HG02884 (cell line): Measurements from ENCODE around the gene FGG.

Experiments used
- ATAC-seq: cut with Tn5 transposase; IDR thresholded peaks from one replicate; pipeline ENCODE4 v1.9.1; 2021; ENCODE audit warnings: mild to moderate bottlenecking, moderate library complexity; ENCODE audit not compliant: unreplicated experiment

FGG gene

GRCh38 chr4:154586296-154587033 lies 26.0 kb downstream of the FGG start:
- ATAC-seq, result no peak

DNA sequence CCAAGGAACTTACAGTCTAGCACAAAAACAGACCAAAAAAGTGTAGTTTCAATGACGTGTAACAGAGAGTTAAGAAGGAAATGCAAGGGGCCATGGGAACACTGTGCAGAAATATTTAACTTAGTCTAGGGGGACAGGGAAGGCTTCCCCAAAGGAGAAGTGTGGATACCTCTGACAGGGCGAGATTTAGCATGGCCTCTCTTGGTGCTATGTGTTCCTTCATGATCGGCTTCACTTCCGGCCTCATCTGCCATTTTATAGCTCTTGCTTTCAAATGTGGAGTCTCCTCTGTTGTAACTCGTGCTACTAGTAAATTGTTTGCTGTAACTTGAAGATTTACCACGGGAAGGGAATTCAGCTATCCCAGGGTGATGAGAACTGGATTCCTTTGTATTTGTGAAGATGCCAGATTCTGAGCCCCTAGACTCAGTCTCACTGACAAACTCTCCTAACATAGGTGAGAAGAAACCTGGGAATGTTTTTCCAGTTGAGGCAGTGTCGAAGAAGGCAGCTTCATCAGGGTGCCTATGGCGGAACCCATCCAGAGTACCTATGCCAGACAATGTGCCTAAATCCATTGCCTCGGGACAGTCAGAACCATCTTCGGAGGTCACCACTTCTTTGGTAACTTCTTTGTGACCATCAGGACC lies 27.0 kb downstream of the FGG start:
- no peak for ATAC-seq

DNA sequence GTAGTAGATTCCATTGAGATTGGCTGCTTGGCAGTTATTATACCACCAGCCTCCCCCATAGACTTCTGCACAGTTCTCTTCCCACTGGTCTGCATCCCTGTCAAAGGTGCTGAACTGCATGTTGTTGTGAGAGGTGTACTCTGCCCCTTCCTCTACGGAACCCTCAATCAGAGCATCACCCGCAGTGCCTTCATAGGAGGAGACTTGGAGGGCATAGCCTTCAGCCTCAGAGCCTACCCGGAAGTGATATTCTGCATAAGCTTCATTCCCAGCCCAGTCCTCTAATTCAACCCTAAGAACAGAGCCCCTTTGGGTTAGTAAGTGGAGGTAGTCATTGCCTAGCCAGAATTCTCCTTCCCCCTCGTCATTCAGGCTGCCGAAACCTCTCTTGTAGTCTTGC lies 28.2 kb downstream of the FGG start:
- ATAC-seq, result no peak

DNA sequence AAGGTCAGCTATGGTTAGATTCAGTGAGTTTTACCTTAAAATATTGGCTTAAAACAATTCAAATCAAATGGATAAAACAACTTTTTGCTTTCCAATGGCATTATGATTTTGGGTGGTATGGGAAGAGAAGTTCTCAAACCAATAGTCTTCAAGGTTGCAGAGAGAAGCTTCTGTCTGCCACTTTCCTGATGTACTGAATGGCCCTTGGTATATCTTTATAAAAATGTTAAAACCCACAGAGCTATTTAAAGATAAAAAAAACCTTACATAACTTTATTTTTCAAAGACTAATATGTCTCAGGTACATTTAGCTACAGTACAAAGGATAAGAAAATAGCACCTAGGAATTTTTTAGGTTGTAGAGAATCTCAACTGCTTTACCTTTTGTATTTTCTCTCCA lies 28.8 kb downstream of the FGG start:
- no peak for ATAC-seq

DNA sequence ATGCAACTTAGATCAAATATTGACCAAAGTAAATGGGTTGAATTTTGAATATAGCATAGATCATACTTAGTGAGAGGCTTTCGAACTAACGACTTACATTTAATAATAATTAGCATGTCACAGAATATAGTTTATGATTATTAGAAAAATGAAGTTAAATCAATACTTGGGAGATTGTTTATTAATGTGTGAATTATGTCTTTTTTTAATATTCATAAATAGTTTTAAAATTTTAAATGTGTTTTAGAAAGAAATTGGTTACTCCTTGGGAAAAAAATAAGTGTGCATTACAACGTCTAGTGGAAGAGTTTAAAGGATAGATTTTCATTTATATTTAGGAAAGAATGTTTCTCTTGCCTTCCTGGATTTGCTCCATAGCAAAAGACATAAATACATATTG lies 29.2 kb downstream of the FGG start:
- no peak for ATAC-seq

- no peak for ATAC-seq
Measured at GRCh38 chr4:154582723-154583122, 29.7 kb downstream of the FGG start.

DNA sequence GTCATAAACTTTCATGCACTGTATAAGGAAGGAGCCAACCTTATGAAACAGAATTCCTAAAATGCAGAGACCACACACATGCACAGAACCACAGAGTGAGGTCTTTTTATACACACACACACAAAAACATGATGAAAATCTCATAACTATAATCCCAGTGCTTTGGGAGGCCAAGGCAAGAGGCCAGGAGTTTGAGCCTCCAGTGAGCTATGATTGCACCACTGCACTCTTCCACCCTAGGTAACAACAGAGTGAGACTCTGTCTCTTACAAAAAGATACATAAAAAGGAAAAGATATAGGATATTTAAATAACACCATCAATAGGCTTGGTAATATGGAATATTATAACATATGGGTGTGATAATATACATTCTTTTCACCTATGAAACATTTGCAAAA lies 32.5 kb downstream of the FGG start:
- ATAC-seq, result no peak

- ATAC-seq, result no peak
Measured at GRCh38 chr4:154578919-154579318, 33.5 kb downstream of the FGG start.

DNA sequence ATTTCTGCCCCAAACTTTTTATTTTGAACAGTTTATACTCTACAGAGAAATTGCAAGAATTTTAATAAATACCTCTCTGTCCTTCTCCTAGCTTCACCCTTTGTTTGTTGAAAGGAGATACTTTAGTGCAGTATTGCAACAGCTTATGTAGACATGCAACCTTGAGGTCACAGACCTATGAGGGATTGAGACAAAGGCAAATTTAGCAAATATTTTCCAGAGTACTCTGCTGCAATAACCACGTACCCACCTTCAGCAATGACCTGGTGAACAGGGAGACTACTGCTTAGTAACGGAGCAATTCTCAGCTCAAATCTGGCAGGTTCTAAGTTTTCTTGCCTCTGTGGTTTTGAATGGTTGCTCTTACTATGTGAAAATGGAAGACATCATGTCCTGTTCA lies 35.1 kb downstream of the FGG start:
- ATAC-seq, result no peak

DNA sequence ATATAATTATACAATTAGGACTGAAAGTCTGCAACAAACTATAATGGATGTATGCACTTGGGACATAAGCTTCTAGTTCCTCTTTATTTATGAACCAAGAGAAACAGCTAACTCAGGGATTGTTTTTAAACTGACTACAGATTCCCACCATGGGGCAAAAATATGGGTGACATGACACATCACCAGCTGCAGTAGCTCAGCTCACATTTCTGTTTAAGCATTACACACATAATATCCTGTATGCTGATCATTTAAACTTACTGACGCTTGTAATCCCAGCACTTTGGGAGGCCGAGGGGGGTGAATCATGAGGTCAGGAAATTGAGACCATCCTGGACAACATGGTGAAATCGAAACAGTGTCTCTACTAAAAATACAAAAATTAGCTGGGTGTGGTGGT lies 38.1 kb downstream of the FGG start:
- ATAC-seq, result no peak

GRCh38 chr4:154573190-154573870 lies 39.1 kb downstream of the FGG start:
- no peak for ATAC-seq

GRCh38 chr4:154569584-154569983 lies 42.9 kb downstream of the FGG start:
- no peak for ATAC-seq

GRCh38 chr4:154569028-154569427 lies 43.4 kb downstream of the FGG start:
- ATAC-seq, result no peak

GRCh38 chr4:154566639-154567204 lies 45.7 kb downstream of the FGG start:
- no peak for ATAC-seq

DNA sequence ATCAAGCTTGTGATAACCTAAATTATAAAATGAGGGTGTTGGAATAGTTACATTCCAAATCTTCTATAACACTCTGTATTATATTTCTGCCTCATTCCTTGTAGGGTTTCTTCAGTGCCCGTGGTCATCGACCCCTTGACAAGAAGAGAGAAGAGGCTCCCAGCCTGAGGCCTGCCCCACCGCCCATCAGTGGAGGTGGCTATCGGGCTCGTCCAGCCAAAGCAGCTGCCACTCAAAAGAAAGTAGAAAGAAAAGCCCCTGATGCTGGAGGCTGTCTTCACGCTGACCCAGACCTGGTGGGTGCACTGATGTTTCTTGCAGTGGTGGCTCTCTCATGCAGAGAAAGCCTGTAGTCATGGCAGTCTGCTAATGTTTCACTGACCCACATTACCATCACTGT lies 46.8 kb downstream of the FGG start:
- no peak for ATAC-seq

GRCh38 chr4:154564311-154564710 lies 48.1 kb downstream of the FGG start:
- no peak for ATAC-seq

GRCh38 chr4:154562697-154563254 lies 49.7 kb downstream of the FGG start, which contains the start of gene FGB:
Gene FGB, plus strand, starts transcription at chr4:154563011. Its CDS starts 8 bp downstream, at chr4:154563019.
- ATAC-seq, result no peak

- ATAC-seq, result no peak
Measured at GRCh38 chr4:154560824-154561231, 51.6 kb downstream of the FGG start.

DNA sequence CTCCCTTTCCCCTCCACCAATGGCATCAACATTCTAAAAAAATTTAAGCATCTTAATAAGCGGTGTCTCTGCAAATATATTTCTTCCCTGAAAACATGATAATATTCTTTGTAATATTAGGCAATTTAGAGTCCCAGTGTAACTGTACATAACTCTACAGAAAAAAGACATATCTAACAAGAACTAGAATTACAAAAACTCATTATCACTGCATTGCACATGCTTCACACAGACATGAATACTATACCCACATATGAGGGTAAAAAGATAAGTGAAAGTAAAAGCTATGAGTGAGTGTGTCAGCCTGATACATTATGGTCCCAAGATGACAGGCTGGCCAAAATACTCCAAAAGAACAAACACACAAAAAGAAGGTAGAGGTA lies 52.0 kb downstream of the FGG start:
- ATAC-seq, result no peak

GRCh38 chr4:154559494-154560418 lies 52.7 kb downstream of the FGG start:
- ATAC-seq, result peak; percentile 86
